Gastrocnemius medialis (tissue), 4 donors: ENCODE measurements around the gene CAPN13.

Experiments used
- POLR2A ChIP-seq, 2 donors: fragments of 450-650 bp; IDR thresholded peaks; one replicate each; pipeline ENCODE4 v1.6.1; 2017; ENCODE audit warnings: antibody characterized with exemption in 2 of 2, mild to moderate bottlenecking in 2 of 2, moderate library complexity in 2 of 2
- TF ChIP-seq, protein P1 (sequence below), 5 experiments: fragments of 450-650 bp in 3 of 5; fragments of 200-600 bp in 2 of 5; sonication (generic) in 2 of 5; IDR thresholded peaks in 4 of 5; conservative IDR thresholded peaks in 1 of 5; 1 replicate in 4 of 5; 2 replicates in 1 of 5; pipeline ENCODE4 v1.5.1; 2016 to 2019; ENCODE audit warnings: antibody characterized with exemption in 5 of 5, mild to moderate bottlenecking in 3 of 5, moderate library complexity in 3 of 5

DNA sequence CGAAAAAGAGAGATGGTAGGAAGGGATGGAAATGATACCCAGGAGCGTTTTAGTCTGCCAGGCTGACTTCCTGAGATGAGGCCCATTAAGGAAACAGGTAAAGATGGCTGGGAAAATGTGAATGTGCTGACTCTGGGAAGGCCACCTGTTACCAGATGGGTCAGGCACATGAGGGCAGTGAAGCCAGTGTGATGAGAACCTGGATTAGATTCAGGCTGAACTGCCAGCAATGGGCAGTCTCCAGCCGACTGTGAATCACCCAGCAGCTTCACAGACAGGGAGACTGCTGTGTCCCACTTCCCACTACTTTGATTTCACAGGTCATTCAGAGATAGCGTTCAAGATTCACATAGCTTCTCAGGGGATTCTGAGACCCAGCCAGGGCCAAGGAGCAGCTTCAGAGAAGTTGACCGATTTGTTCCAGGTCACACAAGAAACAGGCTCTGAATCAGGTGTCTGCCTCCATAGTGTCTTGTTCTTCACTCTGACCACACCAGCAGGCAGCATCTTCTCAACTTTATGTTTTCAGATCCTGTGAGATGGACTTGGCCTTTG lies 26.4 kb downstream of the CAPN13 start:
- no peak for TF ChIP-seq POLR2A (IDR thresholded peaks at IDR 0.05)
- TF ChIP-seq, protein P1, sequence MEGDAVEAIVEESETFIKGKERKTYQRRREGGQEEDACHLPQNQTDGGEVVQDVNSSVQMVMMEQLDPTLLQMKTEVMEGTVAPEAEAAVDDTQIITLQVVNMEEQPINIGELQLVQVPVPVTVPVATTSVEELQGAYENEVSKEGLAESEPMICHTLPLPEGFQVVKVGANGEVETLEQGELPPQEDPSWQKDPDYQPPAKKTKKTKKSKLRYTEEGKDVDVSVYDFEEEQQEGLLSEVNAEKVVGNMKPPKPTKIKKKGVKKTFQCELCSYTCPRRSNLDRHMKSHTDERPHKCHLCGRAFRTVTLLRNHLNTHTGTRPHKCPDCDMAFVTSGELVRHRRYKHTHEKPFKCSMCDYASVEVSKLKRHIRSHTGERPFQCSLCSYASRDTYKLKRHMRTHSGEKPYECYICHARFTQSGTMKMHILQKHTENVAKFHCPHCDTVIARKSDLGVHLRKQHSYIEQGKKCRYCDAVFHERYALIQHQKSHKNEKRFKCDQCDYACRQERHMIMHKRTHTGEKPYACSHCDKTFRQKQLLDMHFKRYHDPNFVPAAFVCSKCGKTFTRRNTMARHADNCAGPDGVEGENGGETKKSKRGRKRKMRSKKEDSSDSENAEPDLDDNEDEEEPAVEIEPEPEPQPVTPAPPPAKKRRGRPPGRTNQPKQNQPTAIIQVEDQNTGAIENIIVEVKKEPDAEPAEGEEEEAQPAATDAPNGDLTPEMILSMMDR (IDR thresholded peaks at IDR 0.05 in 4 of 5, conservative IDR thresholded peaks at IDR 0.05 in 1 of 5): no peak
